ENCODE results near the gene KRTAP5-7. TPM values are rescaled to one million over a fixed set of nuclear protein-coding genes. Genes with fewer than 3 reads are reported as not detected.

Gene KRTAP5-7
- total RNA-seq, 5 donors from 2014 or later (not counting 1 experiment from before 2014, with no cell fraction given), result not detected

GRCh38 chr11:71555508-71555907 lies 28.4 kb downstream of the KRTAP5-7 start:
- DNase-seq (no peak), ATAC-seq (replicated peaks in 1 of 4) (no peak)
- Histone ChIP-seq H3K36me3 (ENCODE audit: control insufficient read depth in 2 of 2, extremely low read depth in 1 of 2, insufficient read depth in 1 of 2, low read length in 1 of 2) (no peaks in the 10 kb centered on the region), H3K27ac (ENCODE audit: low read length) (no peak overlapping the region), H3K4me3 (ENCODE audit: control insufficient read depth in 1 of 2, extremely low read depth in 1 of 2, low read length in 1 of 2) (no peak overlapping the region), H3K27me3 (replicated peaks in 1 of 2; ENCODE audit: control insufficient read depth in 2 of 2, extremely low read depth in 1 of 2, insufficient read depth in 2 of 2, low read length in 1 of 2) (peaks cover 0 to 16% of the 10 kb centered on the region in 2 experiments), H3K4me1 (ENCODE audit: control insufficient read depth in 1 of 2, extremely low read depth in 1 of 2, insufficient read depth in 2 of 2, low read length in 2 of 2) (no peaks in the 10 kb centered on the region), H3K9me3 (no peaks in the 10 kb centered on the region)
- WGBS (ENCODE audit: insufficient coverage), result 84% methylated on average over 9 of the region's 11 CpGs
- ChIA-PET POLR2A (no interaction called here), CTCF (no interaction called here)
- Mint-ChIP-seq H3K4me1 (no peaks in the 10 kb centered on the region), H3K27me3 (peaks cover 11 to 16% of the 10 kb centered on the region in 2 donors), H3K27ac (no peak overlapping the region), H3K9me3 (no peaks in the 10 kb centered on the region), H3K4me3 (no peak overlapping the region), H3K36me3 (no peaks in the 10 kb centered on the region)

- Mint-ChIP-seq H3K4me1 (no peaks in the 10 kb centered on the region), H3K36me3 (peaks cover 2% of the 10 kb centered on the region), H3K9me3 (no peaks in the 10 kb centered on the region), H3K27me3 (peaks cover 14 to 20% of the 10 kb centered on the region in 2 donors), H3K4me3 (no peak overlapping the region), H3K27ac (no peak overlapping the region)
- no peak overlapping the region for H3K27ac ChIP-seq (ENCODE audit: low read length)
- H3K27me3 ChIP-seq (replicated peaks in 1 of 2; ENCODE audit: control insufficient read depth in 2 of 2, extremely low read depth in 1 of 2, insufficient read depth in 2 of 2, low read length in 1 of 2), result peaks cover 0 to 16% of the 10 kb centered on the region in 2 experiments
- H3K4me3 ChIP-seq (ENCODE audit: control insufficient read depth in 1 of 2, extremely low read depth in 1 of 2, low read length in 1 of 2), result no peak overlapping the region
- ATAC-seq (replicated peaks in 1 of 4), result no peak
- CTCF ChIA-PET, result no interaction called here
- H3K9me3 ChIP-seq, result no peaks in the 10 kb centered on the region
- WGBS (ENCODE audit: insufficient coverage), result 89% methylated on average over 1 of the region's 4 CpGs
- DNase-seq, result no peak
- POLR2A ChIA-PET, result no interaction called here
- no peaks in the 10 kb centered on the region for H3K36me3 ChIP-seq (ENCODE audit: control insufficient read depth in 2 of 2, extremely low read depth in 1 of 2, insufficient read depth in 1 of 2, low read length in 1 of 2)
- H3K4me1 ChIP-seq (ENCODE audit: control insufficient read depth in 1 of 2, extremely low read depth in 1 of 2, insufficient read depth in 2 of 2, low read length in 2 of 2), result no peaks in the 10 kb centered on the region
These were observed 29.0 kb downstream of the KRTAP5-7 start for GRCh38 chr11:71556018-71556417.

- ChIA-PET POLR2A (no interaction called here), CTCF (no interaction called here)
- no peaks in the 10 kb centered on the region for H3K4me1 Mint-ChIP-seq
- Histone ChIP-seq H3K27me3 (replicated peaks in 1 of 2; ENCODE audit: control insufficient read depth in 2 of 2, extremely low read depth in 1 of 2, insufficient read depth in 2 of 2, low read length in 1 of 2) (peaks cover 0 to 16% of the 10 kb centered on the region in 2 experiments), H3K9me3 (no peaks in the 10 kb centered on the region), H3K27ac (ENCODE audit: low read length) (no peak overlapping the region), H3K4me3 (ENCODE audit: control insufficient read depth in 1 of 2, extremely low read depth in 1 of 2, low read length in 1 of 2) (no peak overlapping the region), H3K36me3 (ENCODE audit: control insufficient read depth in 2 of 2, extremely low read depth in 1 of 2, insufficient read depth in 1 of 2, low read length in 1 of 2) (no peaks in the 10 kb centered on the region), H3K4me1 (ENCODE audit: control insufficient read depth in 1 of 2, extremely low read depth in 1 of 2, insufficient read depth in 2 of 2, low read length in 2 of 2) (no peaks in the 10 kb centered on the region)
- H3K36me3 Mint-ChIP-seq, result peaks cover 3% of the 10 kb centered on the region
- H3K27ac Mint-ChIP-seq, result no peak overlapping the region
- DNase-seq, result no peak
- no peak overlapping the region for H3K4me3 Mint-ChIP-seq
- ATAC-seq (replicated peaks in 1 of 4), result no peak
- H3K9me3 Mint-ChIP-seq, result no peaks in the 10 kb centered on the region
- peaks cover 21 to 26% of the 10 kb centered on the region in 2 donors for H3K27me3 Mint-ChIP-seq
These were observed 30.2 kb downstream of the KRTAP5-7 start for GRCh38 chr11:71557257-71557656.

- CTCF ChIA-PET, result no interaction called here
- Histone ChIP-seq H3K4me1 (ENCODE audit: control insufficient read depth in 1 of 2, extremely low read depth in 1 of 2, insufficient read depth in 2 of 2, low read length in 2 of 2) (no peaks in the 10 kb centered on the region), H3K4me3 (ENCODE audit: control insufficient read depth in 1 of 2, extremely low read depth in 1 of 2, low read length in 1 of 2) (no peak overlapping the region), H3K9me3 (no peaks in the 10 kb centered on the region), H3K36me3 (ENCODE audit: control insufficient read depth in 2 of 2, extremely low read depth in 1 of 2, insufficient read depth in 1 of 2, low read length in 1 of 2) (no peaks in the 10 kb centered on the region), H3K27me3 (replicated peaks in 1 of 2; ENCODE audit: control insufficient read depth in 2 of 2, extremely low read depth in 1 of 2, insufficient read depth in 2 of 2, low read length in 1 of 2) (peaks cover 0 to 26% of the 10 kb centered on the region in 2 experiments), H3K27ac (ENCODE audit: low read length) (no peak overlapping the region)
- Mint-ChIP-seq H3K36me3 (peaks cover 3% of the 10 kb centered on the region), H3K4me1 (no peaks in the 10 kb centered on the region), H3K27ac (no peak overlapping the region), H3K27me3 (peaks cover 32 to 35% of the 10 kb centered on the region in 2 donors), H3K4me3 (no peak overlapping the region), H3K9me3 (no peaks in the 10 kb centered on the region)
- POLR2A ChIA-PET, result interaction anchor here in 1 of 2 donors (0.5 kb wide), 1 partner anchor 15 kb away, joined by 6 read pairs; no protein-coding TSS in a partner anchor
- ATAC-seq (replicated peaks in 1 of 4), result no peak
- DNase-seq, result no peak
- WGBS (ENCODE audit: insufficient coverage), result 88% methylated on average over 1 of the region's 1 CpG
These were observed 31.9 kb downstream of the KRTAP5-7 start for GRCh38 chr11:71558996-71559395.

- Mint-ChIP-seq H3K27ac (no peak overlapping the region), H3K9me3 (no peaks in the 10 kb centered on the region), H3K4me3 (no peak overlapping the region), H3K27me3 (peaks cover 39 to 53% of the 10 kb centered on the region in 2 donors), H3K4me1 (no peaks in the 10 kb centered on the region), H3K36me3 (peaks cover 3% of the 10 kb centered on the region)
- no peak overlapping the region for H3K27ac ChIP-seq (ENCODE audit: low read length)
- H3K4me3 ChIP-seq (ENCODE audit: control insufficient read depth in 1 of 2, extremely low read depth in 1 of 2, low read length in 1 of 2), result no peak overlapping the region
- ChIA-PET CTCF (no interaction called here), POLR2A (no interaction called here)
- H3K27me3 ChIP-seq (replicated peaks in 1 of 2; ENCODE audit: control insufficient read depth in 2 of 2, extremely low read depth in 1 of 2, insufficient read depth in 2 of 2, low read length in 1 of 2), result peaks cover 0 to 32% of the 10 kb centered on the region in 2 experiments
- DNase-seq (no peak), ATAC-seq (replicated peaks in 1 of 4) (no peak)
- H3K9me3 ChIP-seq, result no peaks in the 10 kb centered on the region
- H3K4me1 ChIP-seq (ENCODE audit: control insufficient read depth in 1 of 2, extremely low read depth in 1 of 2, insufficient read depth in 2 of 2, low read length in 2 of 2), result no peaks in the 10 kb centered on the region
- no peaks in the 10 kb centered on the region for H3K36me3 ChIP-seq (ENCODE audit: control insufficient read depth in 2 of 2, extremely low read depth in 1 of 2, insufficient read depth in 1 of 2, low read length in 1 of 2)
These were observed 35.1 kb downstream of the KRTAP5-7 start for GRCh38 chr11:71562120-71562519.

- CTCF ChIA-PET, result no interaction called here
These were observed 36.3 kb downstream of the KRTAP5-7 start for GRCh38 chr11:71563406-71563805.

GRCh38 chr11:71564430-71564829 lies 37.4 kb downstream of the KRTAP5-7 start:
- Histone ChIP-seq H3K4me3 (ENCODE audit: control insufficient read depth in 1 of 2, extremely low read depth in 1 of 2, low read length in 1 of 2) (no peak overlapping the region), H3K36me3 (ENCODE audit: control insufficient read depth in 2 of 2, extremely low read depth in 1 of 2, insufficient read depth in 1 of 2, low read length in 1 of 2) (no peaks in the 10 kb centered on the region), H3K4me1 (ENCODE audit: control insufficient read depth in 1 of 2, extremely low read depth in 1 of 2, insufficient read depth in 2 of 2, low read length in 2 of 2) (no peaks in the 10 kb centered on the region), H3K27ac (ENCODE audit: low read length) (no peak overlapping the region), H3K9me3 (no peaks in the 10 kb centered on the region), H3K27me3 (replicated peaks in 1 of 2; ENCODE audit: control insufficient read depth in 2 of 2, extremely low read depth in 1 of 2, insufficient read depth in 2 of 2, low read length in 1 of 2) (peaks cover 0 to 35% of the 10 kb centered on the region in 2 experiments)
- Mint-ChIP-seq H3K4me3 (no peak overlapping the region), H3K36me3 (peaks cover 3% of the 10 kb centered on the region), H3K27ac (no peak overlapping the region), H3K4me1 (no peaks in the 10 kb centered on the region), H3K27me3 (peaks cover 33 to 49% of the 10 kb centered on the region in 2 donors), H3K9me3 (no peaks in the 10 kb centered on the region)
- POLR2A ChIA-PET, result no interaction called here
- WGBS (ENCODE audit: insufficient coverage), result no CpG with 5 or more reads among the region's 4 CpGs
- no peak for DNase-seq
- no peak for ATAC-seq (replicated peaks in 1 of 4)
- CTCF ChIA-PET, result no interaction called here

More at GRCh38 chr11:71563406-71563805, 36.3 kb downstream of the KRTAP5-7 start:
- peaks cover 3% of the 10 kb centered on the region for H3K36me3 Mint-ChIP-seq
- Histone ChIP-seq H3K4me1 (ENCODE audit: control insufficient read depth in 1 of 2, extremely low read depth in 1 of 2, insufficient read depth in 2 of 2, low read length in 2 of 2) (no peaks in the 10 kb centered on the region), H3K27ac (ENCODE audit: low read length) (no peak overlapping the region), H3K9me3 (no peaks in the 10 kb centered on the region), H3K27me3 (replicated peaks in 1 of 2; ENCODE audit: control insufficient read depth in 2 of 2, extremely low read depth in 1 of 2, insufficient read depth in 2 of 2, low read length in 1 of 2) (peaks cover 0 to 32% of the 10 kb centered on the region in 2 experiments), H3K4me3 (ENCODE audit: control insufficient read depth in 1 of 2, extremely low read depth in 1 of 2, low read length in 1 of 2) (no peak overlapping the region), H3K36me3 (ENCODE audit: control insufficient read depth in 2 of 2, extremely low read depth in 1 of 2, insufficient read depth in 1 of 2, low read length in 1 of 2) (no peaks in the 10 kb centered on the region)
- POLR2A ChIA-PET, result no interaction called here
- H3K4me3 Mint-ChIP-seq, result no peak overlapping the region
- no peaks in the 10 kb centered on the region for H3K9me3 Mint-ChIP-seq
- no peak overlapping the region for H3K27ac Mint-ChIP-seq
- DNase-seq (peak in 3 of 35 experiments; percentile 3 to 45 (median 9)), ATAC-seq (replicated peaks in 1 of 4) (peak in 1 of 4 experiments; percentile 27)
- H3K4me1 Mint-ChIP-seq, result no peaks in the 10 kb centered on the region
- H3K27me3 Mint-ChIP-seq, result peaks cover 36 to 55% of the 10 kb centered on the region in 2 donors
- 6% methylated on average over 7 of the region's 8 CpGs for WGBS (ENCODE audit: insufficient coverage)
